Measurements from ENCODE around the gene EME2.

DNA sequence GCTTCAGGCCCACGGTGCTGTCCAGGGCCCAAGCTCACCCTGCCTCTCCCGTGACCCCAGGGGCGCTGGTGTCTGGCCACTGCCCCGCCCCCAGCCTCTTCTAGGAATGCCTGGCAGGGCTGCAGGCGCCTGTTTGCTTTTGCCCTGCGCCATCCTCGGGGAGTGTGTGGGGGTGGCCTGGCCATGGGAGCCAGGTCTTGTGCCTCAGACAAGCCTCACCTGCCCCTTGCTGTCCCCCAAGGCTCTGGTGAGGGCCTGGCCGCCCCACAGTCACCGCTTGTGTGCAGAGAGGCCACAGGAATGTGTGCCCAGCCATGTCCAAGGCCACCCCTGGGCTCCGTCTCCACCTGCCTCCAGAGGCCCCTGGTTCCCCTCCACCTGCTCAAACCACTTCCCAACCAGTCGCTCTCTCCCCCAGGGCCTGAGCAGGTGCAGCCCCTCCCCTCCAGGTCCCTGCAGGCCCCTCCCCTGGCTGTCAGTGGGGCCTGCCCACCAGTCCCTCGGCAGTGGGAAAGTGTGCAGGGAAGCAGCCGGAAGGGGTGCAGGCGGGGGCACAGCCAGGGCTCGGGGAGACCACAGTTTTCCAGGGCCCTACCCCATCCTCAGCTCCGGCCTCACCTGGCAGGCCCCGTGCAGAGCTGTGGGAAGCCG, 21.7 kb downstream of the EME2 start:
- TF ChIP-seq CTCF (IDR thresholded peaks at IDR 0.05) (no peak), POLR2A (IDR thresholded peaks at IDR 0.05) (no peak)

Data from adrenal gland (tissue), 5 donors.